Measurements from ENCODE around the gene TDRD9. TPM values are rescaled to one million over a fixed set of nuclear protein-coding genes. Genes with fewer than 3 reads are reported as not detected.

Gene TDRD9
- total and polyA plus RNA-seq, 8 donors: 0.85 to 8.8 (median 2.4) TPM; not detected in 2

DNA sequence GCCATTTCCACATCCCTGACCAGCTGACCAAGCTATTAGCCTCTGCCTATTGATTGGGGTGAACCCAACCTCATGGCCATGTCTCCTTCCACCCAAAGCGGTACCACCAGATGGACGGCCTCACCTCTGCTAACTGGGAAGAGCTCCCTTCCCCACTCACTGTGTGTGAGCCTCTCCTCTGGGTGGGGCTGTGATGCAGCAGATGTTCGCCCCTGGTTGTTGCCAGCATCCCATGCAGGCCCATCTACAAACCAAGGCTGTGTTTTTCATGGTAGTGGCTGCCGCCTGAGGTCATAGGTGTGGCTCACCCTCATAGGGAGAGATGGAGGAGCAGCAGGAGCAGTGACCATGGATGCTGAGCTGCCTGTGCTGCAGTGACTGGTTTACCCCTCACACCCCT, 61.7 kb downstream of the TDRD9 start:
- H3K36me3 ChIP-seq: no peaks in the 10 kb centered on the region
- TF ChIP-seq, protein P1, sequence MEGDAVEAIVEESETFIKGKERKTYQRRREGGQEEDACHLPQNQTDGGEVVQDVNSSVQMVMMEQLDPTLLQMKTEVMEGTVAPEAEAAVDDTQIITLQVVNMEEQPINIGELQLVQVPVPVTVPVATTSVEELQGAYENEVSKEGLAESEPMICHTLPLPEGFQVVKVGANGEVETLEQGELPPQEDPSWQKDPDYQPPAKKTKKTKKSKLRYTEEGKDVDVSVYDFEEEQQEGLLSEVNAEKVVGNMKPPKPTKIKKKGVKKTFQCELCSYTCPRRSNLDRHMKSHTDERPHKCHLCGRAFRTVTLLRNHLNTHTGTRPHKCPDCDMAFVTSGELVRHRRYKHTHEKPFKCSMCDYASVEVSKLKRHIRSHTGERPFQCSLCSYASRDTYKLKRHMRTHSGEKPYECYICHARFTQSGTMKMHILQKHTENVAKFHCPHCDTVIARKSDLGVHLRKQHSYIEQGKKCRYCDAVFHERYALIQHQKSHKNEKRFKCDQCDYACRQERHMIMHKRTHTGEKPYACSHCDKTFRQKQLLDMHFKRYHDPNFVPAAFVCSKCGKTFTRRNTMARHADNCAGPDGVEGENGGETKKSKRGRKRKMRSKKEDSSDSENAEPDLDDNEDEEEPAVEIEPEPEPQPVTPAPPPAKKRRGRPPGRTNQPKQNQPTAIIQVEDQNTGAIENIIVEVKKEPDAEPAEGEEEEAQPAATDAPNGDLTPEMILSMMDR (IDR thresholded peaks at IDR 0.05): no peak
- TF ChIP-seq POLR2A (IDR thresholded peaks at IDR 0.05): no peak
- no peak for TF ChIP-seq POLR2AphosphoS5 (IDR thresholded peaks at IDR 0.05)
- TF ChIP-seq EP300 (IDR thresholded peaks at IDR 0.05): no peak
- H3K27me3 ChIP-seq: peaks cover 0 to 21% (median 0%) of the 10 kb centered on the region in 3 donors
- peaks cover 0 to 12% (median 4%) of the 10 kb centered on the region in 4 donors for H3K9me3 ChIP-seq
- no peak for DNase-seq
- no peaks in the 10 kb centered on the region for H3K4me1 ChIP-seq
- WGBS, 5 donors: 82 to 97% (median 93%) methylated on average over 4 of the region's 4 CpGs
- H3K27ac ChIP-seq: no peak overlapping the region
- no peak overlapping the region for H3K4me3 ChIP-seq
- intact Hi-C loops (cut with DNase I; ENCODE audit: low total_unique reads): no loop called here

DNA sequence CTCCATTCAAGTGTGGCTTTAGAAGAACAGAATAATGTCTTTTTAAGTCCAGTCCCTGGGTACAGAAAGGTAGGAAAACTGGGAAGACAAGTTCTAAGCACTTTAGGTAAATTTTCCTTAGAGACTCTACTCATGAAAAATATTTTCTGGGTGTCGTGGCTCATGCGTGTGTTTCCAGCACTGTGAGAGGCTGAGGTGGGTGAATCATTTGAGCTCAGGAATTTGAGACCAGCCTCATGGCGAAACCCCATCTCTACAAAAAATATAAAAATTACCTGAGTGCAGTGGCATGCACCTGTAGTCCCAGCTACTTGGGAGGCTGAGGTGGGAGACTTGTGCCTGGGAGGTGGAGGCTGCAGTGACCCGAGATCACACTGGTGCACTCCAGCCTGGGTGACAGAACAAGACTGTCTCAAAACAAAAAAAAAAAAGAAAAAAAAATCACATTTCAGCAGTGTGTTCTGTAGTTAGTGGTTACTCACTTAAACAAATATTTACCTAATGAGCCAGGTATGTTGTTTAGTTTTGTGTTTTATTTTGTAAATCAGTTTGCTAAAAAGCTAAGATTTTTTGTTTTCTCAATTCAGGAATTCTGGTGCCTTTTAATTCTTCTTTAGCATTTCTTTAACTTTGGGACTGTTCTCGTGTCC, 66.4 kb downstream of the TDRD9 start:
- peaks cover 0 to under 1% (median 0%) of the 10 kb centered on the region in 4 donors for H3K9me3 ChIP-seq
- H3K4me1 ChIP-seq: no peaks in the 10 kb centered on the region
- no peak for DNase-seq
- H3K4me3 ChIP-seq: no peak overlapping the region
- intact Hi-C loops (cut with DNase I; ENCODE audit: low total_unique reads): no loop called here
- no peaks in the 10 kb centered on the region for H3K36me3 ChIP-seq
- H3K27ac ChIP-seq: no peak overlapping the region
- TF ChIP-seq EP300 (IDR thresholded peaks at IDR 0.05) (no peak), POLR2AphosphoS5 (IDR thresholded peaks at IDR 0.05) (no peak), POLR2A (IDR thresholded peaks at IDR 0.05) (no peak)
- TF ChIP-seq, protein P1 (IDR thresholded peaks at IDR 0.05): no peak
- 59 to 78% (median 62%) methylated on average over 5 of the region's 5 CpGs for WGBS, 5 donors
- H3K27me3 ChIP-seq: peaks cover 0 to 17% (median 0%) of the 10 kb centered on the region in 3 donors

DNA sequence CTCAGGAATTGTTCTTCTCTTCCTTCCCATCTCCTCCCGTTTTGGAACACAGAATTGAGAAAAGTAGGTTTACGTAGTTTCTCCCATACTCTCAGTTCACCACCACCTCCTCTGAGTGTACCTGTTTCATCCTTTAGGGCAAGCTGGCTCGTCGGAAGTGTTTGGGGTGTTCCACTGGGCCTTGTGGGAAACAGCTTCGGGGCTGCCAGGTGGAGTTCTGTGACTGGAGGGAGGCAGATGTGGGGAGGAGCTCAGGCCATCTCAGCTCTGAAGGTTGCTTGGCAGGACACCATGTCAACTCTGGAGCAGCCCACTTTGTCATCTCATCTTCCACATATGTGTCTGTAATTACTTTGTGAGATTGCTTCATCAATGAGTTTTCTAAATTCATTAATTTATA, 67.6 kb downstream of the TDRD9 start:
- H3K27me3 ChIP-seq: peaks cover 0 to 10% (median 0%) of the 10 kb centered on the region in 3 donors
- 70 to 84% (median 83%) methylated on average over 5 of the region's 5 CpGs for WGBS, 5 donors
- intact Hi-C loops (cut with DNase I; ENCODE audit: low total_unique reads): no loop called here

DNA sequence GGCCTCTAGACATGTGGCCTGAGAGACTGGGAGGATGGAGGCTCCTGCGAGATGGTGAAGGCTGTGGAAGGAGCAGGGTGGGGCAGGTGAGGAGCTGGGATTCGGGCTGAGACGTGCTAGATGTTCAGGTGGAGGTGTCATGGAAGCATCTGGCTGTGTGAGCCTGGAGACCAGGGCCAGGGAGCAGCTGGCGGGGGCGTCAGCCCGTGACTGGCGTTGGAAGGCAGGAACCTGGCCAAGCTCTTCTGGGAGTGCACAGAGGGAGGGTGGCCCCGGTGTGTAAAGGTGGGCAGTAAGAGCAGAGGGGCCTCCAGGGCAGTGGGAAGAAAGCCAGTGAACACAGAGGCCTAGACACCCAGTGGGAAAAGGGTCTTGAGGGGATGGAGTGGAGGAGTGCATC, 69.1 kb downstream of the TDRD9 start:
- WGBS, 5 donors: 71 to 87% (median 81%) methylated on average over 7 to 8 of the region's 8 CpGs
- Histone ChIP-seq H3K4me3 (no peak overlapping the region), H3K9me3 (no peaks in the 10 kb centered on the region), H3K27ac (no peak overlapping the region), H3K27me3 (peaks cover 0 to 5% (median 0%) of the 10 kb centered on the region in 3 donors), H3K36me3 (no peaks in the 10 kb centered on the region), H3K4me1 (no peaks in the 10 kb centered on the region)
- intact Hi-C loops (cut with DNase I; ENCODE audit: low total_unique reads): no loop called here
- no peak for TF ChIP-seq EP300 (IDR thresholded peaks at IDR 0.05)
- TF ChIP-seq POLR2AphosphoS5 (IDR thresholded peaks at IDR 0.05): no peak
- TF ChIP-seq, protein P1 (IDR thresholded peaks at IDR 0.05): no peak
- no peak for DNase-seq

More for the DNA sequence above, 67.6 kb downstream of the TDRD9 start:
- TF ChIP-seq, protein P1 (IDR thresholded peaks at IDR 0.05): no peak
- no peak for TF ChIP-seq POLR2AphosphoS5 (IDR thresholded peaks at IDR 0.05)
- TF ChIP-seq EP300 (IDR thresholded peaks at IDR 0.05): no peak
- no peak for TF ChIP-seq POLR2A (IDR thresholded peaks at IDR 0.05)
- no peaks in the 10 kb centered on the region for H3K9me3 ChIP-seq
- no peak overlapping the region for H3K27ac ChIP-seq
- H3K36me3 ChIP-seq: no peaks in the 10 kb centered on the region
- DNase-seq: no peak
- no peaks in the 10 kb centered on the region for H3K4me1 ChIP-seq
- no peak overlapping the region for H3K4me3 ChIP-seq

Data from stomach (tissue), 9 donors.